ENCODE results near the gene TRIM65.

The TRIM65 gene

GRCh38 chr17:75942473-75942872, 45.7 kb upstream of the TRIM65 start:
- Histone ChIP-seq H3K9me3 (ENCODE audit: control insufficient read depth, insufficient read depth, low read length) (no peaks in the 10 kb centered on the region), H4K20me1 (ENCODE audit: control insufficient read depth, insufficient read depth, low read depth, low read length) (no peaks in the 10 kb centered on the region), H3K4me2 (ENCODE audit: low read length) (no peak overlapping the region), H3K27me3 (ENCODE audit: control insufficient read depth, low read length) (no peaks in the 10 kb centered on the region), H3K36me3 (ENCODE audit: control insufficient read depth, low read length) (peaks cover 8% of the 10 kb centered on the region; the same call in 1 of the 2 replicates), H3K9me2 (replicated peaks; ENCODE audit: control insufficient read depth, low read length) (no peaks in the 10 kb centered on the region), H3F3A (ENCODE audit: control insufficient read depth, insufficient read depth) (peaks cover 9% of the 10 kb centered on the region; the same call in 1 of the 2 replicates), H3K27ac (ENCODE audit: low read depth, low read length) (no peak overlapping the region), H3K4me3 (ENCODE audit: low read length) (no peak overlapping the region), H3K4me1 (ENCODE audit: control insufficient read depth, low read length) (peaks cover 18% of the 10 kb centered on the region), H3K79me2 (ENCODE audit: control insufficient read depth, low read length) (peaks cover 5% of the 10 kb centered on the region; the same call in 1 of the 2 replicates)
- TF ChIP-seq CTCF (IDR thresholded peaks at IDR 0.05; ENCODE audit: low read depth, low read length, poor library complexity, severe bottlenecking) = no peak
- no peak for TF ChIP-seq EZH2phosphoT487 (IDR thresholded peaks at IDR 0.05; ENCODE audit: borderline replicate concordance, low read length)

- Histone ChIP-seq H3K27ac (ENCODE audit: low read depth, low read length) (no peak overlapping the region), H3K36me3 (ENCODE audit: control insufficient read depth, low read length) (peaks cover 4% of the 10 kb centered on the region; the same call in 1 of the 2 replicates), H3K4me2 (ENCODE audit: low read length) (peak overlapping the region; percentile 74), H3K27me3 (ENCODE audit: control insufficient read depth, low read length) (no peaks in the 10 kb centered on the region), H3K9me3 (ENCODE audit: control insufficient read depth, insufficient read depth, low read length) (no peaks in the 10 kb centered on the region), H3K79me2 (ENCODE audit: control insufficient read depth, low read length) (peaks cover 5% of the 10 kb centered on the region; the same call in 1 of the 2 replicates), H3K4me1 (ENCODE audit: control insufficient read depth, low read length) (peaks cover 18% of the 10 kb centered on the region), H3K4me3 (ENCODE audit: low read length) (peak overlapping the region; percentile 93), H4K20me1 (ENCODE audit: control insufficient read depth, insufficient read depth, low read depth, low read length) (no peaks in the 10 kb centered on the region), H3K9me2 (replicated peaks; ENCODE audit: control insufficient read depth, low read length) (no peaks in the 10 kb centered on the region), H3F3A (ENCODE audit: control insufficient read depth, insufficient read depth) (peaks cover 7% of the 10 kb centered on the region; the same call in 1 of the 2 replicates)
- TF ChIP-seq EZH2phosphoT487 (IDR thresholded peaks at IDR 0.05; ENCODE audit: borderline replicate concordance, low read length) (no peak), CTCF (IDR thresholded peaks at IDR 0.05; ENCODE audit: low read depth, low read length, poor library complexity, severe bottlenecking) (no peak)
These were observed 44.7 kb upstream of the TRIM65 start for GRCh38 chr17:75941442-75941819.

- no peaks in the 10 kb centered on the region for H3K27me3 ChIP-seq (ENCODE audit: control insufficient read depth, low read length)
- H3K4me3 ChIP-seq (ENCODE audit: low read length) = peak within 1 kb of the TSS; percentile 93
- TF ChIP-seq CTCF (IDR thresholded peaks at IDR 0.05; ENCODE audit: low read depth, low read length, poor library complexity, severe bottlenecking) = no peak
- no peak for TF ChIP-seq EZH2phosphoT487 (IDR thresholded peaks at IDR 0.05; ENCODE audit: borderline replicate concordance, low read length)
These were observed 44.1 kb upstream of the TRIM65 start, which contains the start of gene FBF1 for GRCh38 chr17:75940727-75941441. Gene FBF1, minus strand, starts transcription at chr17:75941042. Its CDS starts 2,893 bp downstream, at chr17:75938149.

More at GRCh38 chr17:75940727-75941441, 44.1 kb upstream of the TRIM65 start, which contains the start of gene FBF1:
- Histone ChIP-seq H3K9me2 (replicated peaks; ENCODE audit: control insufficient read depth, low read length) (no peaks in the 10 kb centered on the region), H4K20me1 (ENCODE audit: control insufficient read depth, insufficient read depth, low read depth, low read length) (no peaks in the 10 kb centered on the region), H3K4me2 (ENCODE audit: low read length) (peak within 1 kb of the TSS; percentile 74), H3K4me1 (ENCODE audit: control insufficient read depth, low read length) (peaks cover 18% of the 10 kb centered on the region), H3K9me3 (ENCODE audit: control insufficient read depth, insufficient read depth, low read length) (no peaks in the 10 kb centered on the region), H3K79me2 (ENCODE audit: control insufficient read depth, low read length) (peaks cover 5% of the 10 kb centered on the region; the same call in 1 of the 2 replicates), H3K36me3 (ENCODE audit: control insufficient read depth, low read length) (peaks cover 3% of the 10 kb centered on the region; the same call in 1 of the 2 replicates), H3F3A (ENCODE audit: control insufficient read depth, insufficient read depth) (peaks cover 6% of the 10 kb centered on the region; the same call in 1 of the 2 replicates), H3K27ac (ENCODE audit: low read depth, low read length) (no peak within 1 kb of the TSS)

All from DOHH2 (cell line).